Prostate gland (tissue), 2 donors: ENCODE measurements around the gene SNPH. TPM values are rescaled to one million over a fixed set of nuclear protein-coding genes. Genes with fewer than 3 reads are reported as not detected.

Source experiments
- DNase-seq: peaks from one replicate; pipeline ENCODE4 v3.0.0-alpha.2; 2019; ENCODE audit warnings: low spot score
- H3K27ac ChIP-seq, 2 donors: fragments of 200-600 bp; sonication (generic); 2 replicates each; pipeline ENCODE4 v1.5.1; 2017 to 2019
- H3K27me3 ChIP-seq: fragments of 200-600 bp; sonication (generic); replicated peaks from 2 replicates; pipeline ENCODE4 v1.5.1; 2019; ENCODE audit not compliant: insufficient read depth
- H3K36me3 ChIP-seq, 2 donors: fragments of 200-600 bp; sonication (generic); 1 replicate in 1 of 2; 2 replicates in 1 of 2; pipeline versions ENCODE4 v1.5.1 to v1.8.1; 2017 to 2019
- H3K4me1 ChIP-seq: fragments of 200-600 bp; sonication (generic); replicated peaks from 2 replicates; pipeline ENCODE4 v1.5.1; 2019
- H3K4me3 ChIP-seq, 2 donors: fragments of 200-600 bp; sonication (generic); 2 replicates each; pipeline ENCODE4 v1.5.1; 2017 to 2019
- H3K9me3 ChIP-seq: fragments of 200-600 bp; sonication (generic); 2 replicates; pipeline ENCODE4 v1.5.1; 2017
- CTCF ChIP-seq, 4 experiments: fragments of 200-600 bp in 2 of 4; fragments of 450-650 bp in 2 of 4; sonication (generic) in 2 of 4; IDR thresholded peaks; 1 replicate in 3 of 4; 2 replicates in 1 of 4; pipeline ENCODE4 v1.5.1; 2016 to 2019; ENCODE audit warnings: antibody characterized with exemption in 4 of 4, mild to moderate bottlenecking in 2 of 4, moderate library complexity in 2 of 4
- POLR2A ChIP-seq: fragments of 450-650 bp; IDR thresholded peaks from one replicate; pipeline ENCODE4 v1.6.1; 2016; ENCODE audit warnings: antibody characterized with exemption, mild to moderate bottlenecking
- POLR2AphosphoS5 ChIP-seq: sonication (generic); formaldehyde crosslinking; IDR thresholded peaks from one replicate; pipeline ENCODE4 v1.6.1; 2017; ENCODE audit warnings: antibody characterized with exemption
- WGBS: methylation state at CpG from one replicate; pipeline ENCODE4 v1.1.5; 2018; 5-methylcytosine and 5-hydroxymethylcytosine counted together
- intact Hi-C: fragments of 100-400 bp; cut with DNase I; formaldehyde crosslinking; loops from one replicate; pipeline ENCODE4 v1.14.2; 2022
- total RNA-seq, 2 donors: library from RNA; depleted of rRNA; stranded (reverse); fragments of >200 nt; gene quantifications; one replicate each; pipeline ENCODE4 v1.1.0, GENCODE V29; 2016

Gene SNPH
- total RNA-seq, 2 donors from 2014 or later = 4.5 to 12.3 TPM

- 96% methylated on average over 5 of the region's 5 CpGs for WGBS
- intact Hi-C loops = no loop called here
- H3K9me3 ChIP-seq = no peaks in the 10 kb centered on the region
- H3K27ac ChIP-seq = no peak overlapping the region
- TF ChIP-seq POLR2AphosphoS5 (no peak), CTCF (IDR thresholded peaks at IDR 0.05) (no peak), POLR2A (no peak)
- H3K4me1 ChIP-seq = no peaks in the 10 kb centered on the region
- no peak overlapping the region for H3K4me3 ChIP-seq
- H3K36me3 ChIP-seq = no peaks in the 10 kb centered on the region
- DNase-seq = no peak
- no peaks in the 10 kb centered on the region for H3K27me3 ChIP-seq
Measured at GRCh38 chr20:1298166-1298565, 32.1 kb downstream of the SNPH start.

DNA sequence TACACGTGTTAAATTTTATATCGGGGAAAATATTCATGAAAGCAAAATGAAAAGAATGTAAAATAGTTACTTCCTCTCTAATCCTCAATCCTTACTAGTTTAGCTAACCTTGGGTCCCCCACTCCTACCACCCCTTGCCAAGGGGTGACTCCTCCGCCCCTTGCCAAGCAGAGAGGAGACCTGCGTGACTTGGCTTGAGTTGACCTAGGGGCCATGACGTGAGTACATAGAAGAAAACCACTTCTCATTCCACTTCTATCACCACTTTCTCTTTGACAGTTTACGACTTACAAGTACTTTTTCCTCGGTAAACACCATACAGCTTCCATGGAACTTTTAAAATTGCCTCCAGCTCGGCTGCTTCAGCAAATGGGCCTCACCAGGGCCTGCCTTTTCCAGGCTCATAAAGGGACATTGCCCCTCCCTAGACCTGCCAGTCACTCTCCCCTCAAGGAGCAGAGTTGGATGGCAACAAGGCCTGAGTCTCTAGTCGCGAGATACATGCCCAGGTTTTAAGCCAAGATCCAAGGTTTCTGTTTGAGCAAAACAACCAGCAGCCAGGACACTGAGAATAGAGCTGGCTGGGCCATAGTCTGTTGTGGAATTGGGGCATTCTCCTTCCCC is 32.9 kb downstream of the SNPH start:
- Histone ChIP-seq H3K9me3 (no peaks in the 10 kb centered on the region), H3K36me3 (no peaks in the 10 kb centered on the region), H3K4me1 (no peaks in the 10 kb centered on the region), H3K27ac (no peak overlapping the region), H3K27me3 (no peaks in the 10 kb centered on the region), H3K4me3 (no peak overlapping the region)
- TF ChIP-seq CTCF (IDR thresholded peaks at IDR 0.05) (no peak), POLR2AphosphoS5 (no peak), POLR2A (no peak)
- DNase-seq = no peak
- intact Hi-C loops = no loop called here
- 72% methylated on average over 10 of the region's 10 CpGs for WGBS

DNA sequence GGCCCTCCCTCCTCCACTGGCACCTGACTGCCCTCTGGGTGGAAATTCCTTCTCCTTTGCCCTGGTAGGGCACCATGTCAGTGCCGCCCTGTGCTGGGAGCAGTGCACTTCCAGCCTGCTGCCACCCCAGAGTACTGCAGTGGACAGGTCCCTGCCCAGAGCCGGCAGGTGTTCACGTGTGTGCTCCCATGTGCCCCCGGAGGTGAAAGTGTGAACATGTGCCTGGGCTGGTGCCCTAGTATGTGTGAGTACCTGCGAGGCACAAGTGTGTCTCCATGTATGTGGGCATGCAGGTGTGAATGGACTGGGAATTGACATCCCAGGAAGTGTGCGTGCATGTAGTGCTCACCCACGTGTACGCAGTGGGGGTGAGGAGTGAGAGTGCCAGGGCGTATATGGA is 33.4 kb downstream of the SNPH start:
- H3K27ac ChIP-seq = no peak overlapping the region
- no peaks in the 10 kb centered on the region for H3K4me1 ChIP-seq
- intact Hi-C loops = no loop called here
- 78% methylated on average over 9 of the region's 9 CpGs for WGBS
- no peaks in the 10 kb centered on the region for H3K27me3 ChIP-seq
- H3K9me3 ChIP-seq = no peaks in the 10 kb centered on the region
- no peak overlapping the region for H3K4me3 ChIP-seq
- no peaks in the 10 kb centered on the region for H3K36me3 ChIP-seq
- DNase-seq = no peak
- TF ChIP-seq POLR2A = no peak
- TF ChIP-seq CTCF (IDR thresholded peaks at IDR 0.05) = peak in 1 of 4 experiments; percentile 7

DNA sequence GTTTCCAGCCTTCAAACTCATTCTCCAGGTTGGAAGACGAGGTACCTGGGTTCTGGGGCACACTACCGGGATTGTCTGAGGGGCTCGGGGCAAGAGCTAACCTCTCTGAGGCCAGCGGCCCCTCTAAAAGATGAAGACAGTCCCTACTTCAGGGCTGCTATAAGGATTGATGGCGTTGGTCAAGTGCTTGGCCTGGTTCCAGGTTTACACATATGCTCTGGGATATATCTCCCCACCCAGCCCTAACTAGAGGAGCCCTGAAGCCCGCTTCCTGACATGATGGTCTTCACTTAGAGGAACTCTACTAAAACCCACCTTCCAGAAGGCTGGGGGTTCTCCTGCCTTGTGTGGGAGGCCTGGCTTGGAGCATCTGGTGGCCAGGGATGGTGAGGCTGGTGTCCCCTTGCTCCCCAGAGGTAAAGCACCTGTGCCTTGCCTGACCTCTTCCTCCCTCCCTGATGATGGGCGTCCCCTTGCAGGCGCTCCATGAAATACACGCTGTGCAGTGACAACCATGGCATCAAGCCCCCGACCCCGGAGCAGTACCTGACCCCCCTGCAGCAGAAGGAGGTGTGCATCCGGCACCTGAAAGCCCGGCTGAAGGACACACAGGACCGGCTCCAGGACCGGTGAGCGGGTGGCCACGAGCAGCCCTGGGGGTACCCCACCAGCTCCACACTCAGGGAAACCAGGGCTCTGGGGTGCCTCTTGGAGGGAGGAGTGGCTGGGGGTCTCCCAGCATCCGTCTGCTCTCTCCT is 34.2 kb downstream of the SNPH start:
- no peak for DNase-seq
- 94% methylated on average over 18 of the region's 18 CpGs for WGBS
- intact Hi-C loops = no loop called here

More for the DNA sequence above, 34.2 kb downstream of the SNPH start:
- Histone ChIP-seq H3K27ac (no peak overlapping the region), H3K4me3 (no peak overlapping the region), H3K9me3 (no peaks in the 10 kb centered on the region), H3K27me3 (no peaks in the 10 kb centered on the region), H3K36me3 (no peaks in the 10 kb centered on the region), H3K4me1 (no peaks in the 10 kb centered on the region)
- TF ChIP-seq CTCF (IDR thresholded peaks at IDR 0.05) = no peak
- no peak for TF ChIP-seq POLR2A
- TF ChIP-seq POLR2AphosphoS5 = no peak
